C4-2B (cell line): Measurements from ENCODE around the gene ATP6V1B1.

Experiments
- CTCF ChIP-seq: fragments of 450-650 bp; conservative IDR thresholded peaks from 2 replicates; pipeline ENCODE4 v1.5.1; 2017; ENCODE audit warnings: mild to moderate bottlenecking
- ZFX ChIP-seq: fragments of 450-650 bp; IDR thresholded peaks from 2 replicates; pipeline ENCODE4 v1.6.1; 2017

GRCh38 chr2:70926042-70926441, 9.7 kb upstream of the ATP6V1B1 start:
- TF ChIP-seq CTCF (no peak), ZFX (no peak)
